Anterior cingulate cortex (tissue), 58 donors: ENCODE data around the gene CRB2.
"Not testable (repeated sequence)": the region's sequence is repeated elsewhere in the genome, so short reads cannot be mapped to it uniquely, and the experiment has no call there.

Experiments used
- DNase-seq, 58 donors: peaks; one replicate each; lab custom pipeline; 2025; lab: John Stamatoyannopoulos, UW

Gene CRB2

GRCh38 chr9:123326662-123327093 lies 29.3 kb upstream of the CRB2 start:
- DNase-seq = peak in 7 of 58 donors; percentile 12 to 39 (median 17)

GRCh38 chr9:123327697-123328100 lies 28.3 kb upstream of the CRB2 start:
- no peak for DNase-seq

GRCh38 chr9:123329329-123329955 lies 26.6 kb upstream of the CRB2 start:
- peak in 7 of 58 donors; percentile 14 to 40 (median 22) for DNase-seq

- no peak for DNase-seq
These were observed 24.5 kb upstream of the CRB2 start for GRCh38 chr9:123331346-123332060.

- not testable (repeated sequence) for DNase-seq
These were observed 22.8 kb upstream of the CRB2 start for GRCh38 chr9:123333058-123333669.

GRCh38 chr9:123334639-123335038 lies 21.4 kb upstream of the CRB2 start:
- DNase-seq = no peak

- DNase-seq = peak in 24 of 58 donors; percentile 14 to 78 (median 30)
These were observed 20.6 kb upstream of the CRB2 start for GRCh38 chr9:123335193-123335985.

GRCh38 chr9:123335986-123336329 lies 20.0 kb upstream of the CRB2 start:
- DNase-seq = no peak

- DNase-seq = no peak
These were observed 19.5 kb upstream of the CRB2 start for GRCh38 chr9:123336449-123336848.

- DNase-seq = no peak
These were observed 19.0 kb upstream of the CRB2 start for GRCh38 chr9:123336959-123337358.

- no peak for DNase-seq
These were observed 18.0 kb upstream of the CRB2 start for GRCh38 chr9:123337971-123338370.

GRCh38 chr9:123338710-123339665 lies 17.0 kb upstream of the CRB2 start:
- DNase-seq = peak in 30 of 58 donors; percentile 12 to 85 (median 56)

- DNase-seq = peak in 12 of 58 donors; percentile 22 to 61 (median 36)
These were observed 16.1 kb upstream of the CRB2 start for GRCh38 chr9:123339666-123340510.

GRCh38 chr9:123341816-123342215 lies 14.2 kb upstream of the CRB2 start:
- no peak for DNase-seq

GRCh38 chr9:123342247-123342646 lies 13.8 kb upstream of the CRB2 start:
- DNase-seq = peak in 1 of 58 donors; percentile 24

- DNase-seq = no peak
These were observed 12.4 kb upstream of the CRB2 start for GRCh38 chr9:123343443-123344191.

GRCh38 chr9:123344192-123344949 lies 11.6 kb upstream of the CRB2 start:
- no peak for DNase-seq
